ENCODE measurements around the gene MLH1.

The MLH1 gene

GRCh38 chr3:36981006-36981405 is 12.3 kb upstream of the MLH1 start:
- no peak for DNase-seq

GRCh38 chr3:36988356-36988755 is 5.0 kb upstream of the MLH1 start:
- DNase-seq, result no peak

GRCh38 chr3:36989005-36989404 is 4.3 kb upstream of the MLH1 start:
- no peak for DNase-seq

GRCh38 chr3:36989568-36989967 is 3.8 kb upstream of the MLH1 start:
- no peak for DNase-seq

GRCh38 chr3:36991147-36991546 is 2.2 kb upstream of the MLH1 start:
- peak in 1 of 2 experiments; percentile 5 for DNase-seq

- no peak for DNase-seq
Observed at GRCh38 chr3:36991923-36992805, 1.2 kb upstream of the MLH1 start.

GRCh38 chr3:36992806-36993325 is 452 bp upstream of the MLH1 start, which contains the start of gene EPM2AIP1:
TSS of gene EPM2AIP1 (minus strand) at chr3:36993131. CDS start at chr3:36993077, 54 bp downstream.
- DNase-seq, result no peak

GRCh38 chr3:37014620-37015019 is 21.3 kb downstream of the MLH1 start:
- DNase-seq, result no peak

- no peak for DNase-seq
Observed at GRCh38 chr3:37015642-37016041, 22.3 kb downstream of the MLH1 start.

GRCh38 chr3:37016903-37017302 is 23.6 kb downstream of the MLH1 start:
- no peak for DNase-seq

GRCh38 chr3:37017683-37018082 is 24.4 kb downstream of the MLH1 start:
- DNase-seq, result no peak

GRCh38 chr3:37024092-37024491 is 30.8 kb downstream of the MLH1 start:
- no peak for DNase-seq

- no peak for DNase-seq
Observed at GRCh38 chr3:37024820-37025405, 31.6 kb downstream of the MLH1 start.

GRCh38 chr3:37025561-37026335 is 32.4 kb downstream of the MLH1 start:
- DNase-seq, result no peak

GRCh38 chr3:37026851-37027250 is 33.5 kb downstream of the MLH1 start:
- DNase-seq, result no peak

GRCh38 chr3:37028329-37028728 is 35.0 kb downstream of the MLH1 start:
- DNase-seq, result no peak

GRCh38 chr3:37029111-37029510 is 35.8 kb downstream of the MLH1 start:
- no peak for DNase-seq

GRCh38 chr3:37029516-37030163 is 36.3 kb downstream of the MLH1 start:
- DNase-seq, result no peak

- DNase-seq, result no peak
Observed at GRCh38 chr3:37030588-37030987, 37.3 kb downstream of the MLH1 start.

- no peak for DNase-seq
Observed at GRCh38 chr3:37031096-37031682, 37.9 kb downstream of the MLH1 start.

- DNase-seq, result no peak
Observed at GRCh38 chr3:37032961-37033360, 39.6 kb downstream of the MLH1 start.

- DNase-seq, result no peak
Observed at GRCh38 chr3:37037352-37037751, 44.0 kb downstream of the MLH1 start.
